ENCODE measurements around the gene ARMS2.

GRCh38 chr10:122427280-122427679 is 27.2 kb upstream of the ARMS2 start:
- TF ChIP-seq CTCF (IDR thresholded peaks at IDR 0.05; ENCODE audit: poor library complexity, severe bottlenecking) (no peak), REST (IDR thresholded peaks at IDR 0.05; ENCODE audit: borderline replicate concordance) (no peak), MXI1 (conservative IDR thresholded peaks at IDR 0.05; ENCODE audit: poor library complexity, severe bottlenecking) (no peak), EZH2 (IDR thresholded peaks at IDR 0.05; ENCODE audit: borderline replicate concordance, insufficient read depth, low read length, poor library complexity, severe bottlenecking) (no peak), SMC3 (conservative IDR thresholded peaks at IDR 0.05; ENCODE audit: poor library complexity) (no peak), TAF1 (IDR thresholded peaks at IDR 0.05; ENCODE audit: low read depth) (no peak), RAD21 (conservative IDR thresholded peaks at IDR 0.05) (no peak), EP300 (conservative IDR thresholded peaks at IDR 0.05; ENCODE audit: poor library complexity, severe bottlenecking) (no peak), POLR2AphosphoS5 (IDR thresholded peaks at IDR 0.05) (no peak)

All from neural cell (in vitro differentiated cells).